HepG2 (cell line): ENCODE results near the gene FITM1.

Source experiments
- CTCF ChIP-seq: sonication (generic); formaldehyde crosslinking; IDR thresholded peaks from 2 replicates; pipeline ENCODE4 v1.5.0; 2020; ENCODE audit warnings: mild to moderate bottlenecking, missing genetic modification reagents, moderate library complexity
- FOXJ3 ChIP-seq: sonication (generic); formaldehyde crosslinking; IDR thresholded peaks from 2 replicates; pipeline ENCODE4 v1.4.0; 2020; ENCODE audit warnings: missing genetic modification reagents, mild to moderate bottlenecking, borderline replicate concordance
- SP2 ChIP-seq: sonication (generic); formaldehyde crosslinking; IDR thresholded peaks from 2 replicates; pipeline ENCODE4 v1.5.1; 2020; ENCODE audit warnings: mild to moderate bottlenecking, missing genetic modification reagents
- SRF ChIP-seq: IDR thresholded peaks from 2 replicates; pipeline ENCODE4 v1.6.1; 2011; ENCODE audit warnings: mild to moderate bottlenecking, low read depth, low read length, moderate library complexity
- TARDBP ChIP-seq: sonication (generic); formaldehyde crosslinking; IDR thresholded peaks from 2 replicates; pipeline ENCODE4 v1.8.0; 2022; ENCODE audit warnings: mild to moderate bottlenecking, missing genetic modification reagents
- TBP ChIP-seq: sonication (generic); formaldehyde crosslinking; IDR thresholded peaks from 2 replicates; pipeline ENCODE4 v1.5.0; 2020; ENCODE audit warnings: missing genetic modification reagents
- TCF7 ChIP-seq: sonication (generic); IDR thresholded peaks from 2 replicates; pipeline ENCODE4 v1.6.1; 2016; ENCODE audit warnings: antibody characterized with exemption, low read depth
- ZNF17 ChIP-seq: sonication (generic); formaldehyde crosslinking; IDR thresholded peaks from 2 replicates; pipeline ENCODE4 v1.5.0; 2020; ENCODE audit warnings: mild to moderate bottlenecking, missing genetic modification reagents
- ZNF281 ChIP-seq: sonication (generic); formaldehyde crosslinking; IDR thresholded peaks from 2 replicates; pipeline ENCODE4 v1.4.0; 2020; ENCODE audit warnings: missing genetic modification reagents, borderline replicate concordance
- ZNF558 ChIP-seq: sonication (generic); formaldehyde crosslinking; IDR thresholded peaks from 2 replicates; pipeline ENCODE4 v1.9.0; 2022; ENCODE audit warnings: mild to moderate bottlenecking, missing genetic modification reagents, borderline replicate concordance

- TF ChIP-seq ZNF17 (CRISPR knock-in tag) (no peak), ZNF558 (CRISPR knock-in tag) (no peak), FOXJ3 (CRISPR knock-in tag) (no peak), TCF7 (no peak), TBP (no peak), ZNF281 (CRISPR knock-in tag) (no peak), CTCF (CRISPR knock-in tag) (no peak), TARDBP (CRISPR knock-in tag) (no peak), SP2 (no peak), SRF (no peak)
Observed at GRCh38 chr14:24133735-24134134, 3.3 kb downstream of the FITM1 start.
